ENCODE data around the gene ZBTB44.

The ZBTB44 gene

GRCh38 chr11:130241713-130242112 lies 73.0 kb downstream of the ZBTB44 start:
- TF ChIP-seq GATA3 (IDR thresholded peaks at IDR 0.05; ENCODE audit: low read depth, low read length): no peak
- TF ChIP-seq GATA2 (IDR thresholded peaks at IDR 0.05; ENCODE audit: low read depth, low read length): no peak

- TF ChIP-seq GATA2 (IDR thresholded peaks at IDR 0.05; ENCODE audit: low read depth, low read length): no peak
- TF ChIP-seq GATA3 (IDR thresholded peaks at IDR 0.05; ENCODE audit: low read depth, low read length): no peak
These were observed 77.3 kb downstream of the ZBTB44 start for GRCh38 chr11:130237282-130238006.

- TF ChIP-seq GATA3 (IDR thresholded peaks at IDR 0.05; ENCODE audit: low read depth, low read length) (no peak), GATA2 (IDR thresholded peaks at IDR 0.05; ENCODE audit: low read depth, low read length) (no peak)
These were observed 80.4 kb downstream of the ZBTB44 start for GRCh38 chr11:130234315-130234714.

GRCh38 chr11:130227373-130227772 lies 87.3 kb downstream of the ZBTB44 start:
- TF ChIP-seq GATA3 (IDR thresholded peaks at IDR 0.05; ENCODE audit: low read depth, low read length) (no peak), GATA2 (IDR thresholded peaks at IDR 0.05; ENCODE audit: low read depth, low read length) (no peak)

GRCh38 chr11:130223291-130223971 lies 91.3 kb downstream of the ZBTB44 start:
- TF ChIP-seq GATA2 (IDR thresholded peaks at IDR 0.05; ENCODE audit: low read depth, low read length) (no peak), GATA3 (IDR thresholded peaks at IDR 0.05; ENCODE audit: low read depth, low read length) (no peak)

GRCh38 chr11:130220311-130221035 lies 94.2 kb downstream of the ZBTB44 start:
- TF ChIP-seq GATA3 (IDR thresholded peaks at IDR 0.05; ENCODE audit: low read depth, low read length) (no peak), GATA2 (IDR thresholded peaks at IDR 0.05; ENCODE audit: low read depth, low read length) (no peak)

- TF ChIP-seq GATA2 (IDR thresholded peaks at IDR 0.05; ENCODE audit: low read depth, low read length): no peak
- TF ChIP-seq GATA3 (IDR thresholded peaks at IDR 0.05; ENCODE audit: low read depth, low read length): no peak
These were observed 95.6 kb downstream of the ZBTB44 start for GRCh38 chr11:130219148-130219547.

GRCh38 chr11:130218501-130219070 lies 96.1 kb downstream of the ZBTB44 start:
- TF ChIP-seq GATA2 (IDR thresholded peaks at IDR 0.05; ENCODE audit: low read depth, low read length): no peak
- TF ChIP-seq GATA3 (IDR thresholded peaks at IDR 0.05; ENCODE audit: low read depth, low read length): no peak

GRCh38 chr11:130217133-130218031 lies 97.3 kb downstream of the ZBTB44 start:
- TF ChIP-seq GATA2 (IDR thresholded peaks at IDR 0.05; ENCODE audit: low read depth, low read length) (no peak), GATA3 (IDR thresholded peaks at IDR 0.05; ENCODE audit: low read depth, low read length) (no peak)

GRCh38 chr11:130216591-130217132 lies 98.1 kb downstream of the ZBTB44 start:
- TF ChIP-seq GATA2 (IDR thresholded peaks at IDR 0.05; ENCODE audit: low read depth, low read length) (no peak), GATA3 (IDR thresholded peaks at IDR 0.05; ENCODE audit: low read depth, low read length) (no peak)

- no peak for TF ChIP-seq GATA2 (IDR thresholded peaks at IDR 0.05; ENCODE audit: low read depth, low read length)
- no peak for TF ChIP-seq GATA3 (IDR thresholded peaks at IDR 0.05; ENCODE audit: low read depth, low read length)
These were observed 98.5 kb downstream of the ZBTB44 start for GRCh38 chr11:130216221-130216550.

GRCh38 chr11:130215531-130216220 lies 99.0 kb downstream of the ZBTB44 start:
- no peak for TF ChIP-seq GATA2 (IDR thresholded peaks at IDR 0.05; ENCODE audit: low read depth, low read length)
- no peak for TF ChIP-seq GATA3 (IDR thresholded peaks at IDR 0.05; ENCODE audit: low read depth, low read length)
